NCI-H1436 (cell line): ENCODE data around the gene SLC25A41.

Experiments
- DNase-seq: peaks from one replicate; lab custom pipeline; 2025; lab: John Stamatoyannopoulos, UW

Gene SLC25A41

GRCh38 chr19:6433663-6434062, at the start of gene SLC25A41:
Gene SLC25A41, minus strand, starts transcription at chr19:6433763. Its CDS starts 70 bp downstream, at chr19:6433693.
- no peak for DNase-seq

DNA sequence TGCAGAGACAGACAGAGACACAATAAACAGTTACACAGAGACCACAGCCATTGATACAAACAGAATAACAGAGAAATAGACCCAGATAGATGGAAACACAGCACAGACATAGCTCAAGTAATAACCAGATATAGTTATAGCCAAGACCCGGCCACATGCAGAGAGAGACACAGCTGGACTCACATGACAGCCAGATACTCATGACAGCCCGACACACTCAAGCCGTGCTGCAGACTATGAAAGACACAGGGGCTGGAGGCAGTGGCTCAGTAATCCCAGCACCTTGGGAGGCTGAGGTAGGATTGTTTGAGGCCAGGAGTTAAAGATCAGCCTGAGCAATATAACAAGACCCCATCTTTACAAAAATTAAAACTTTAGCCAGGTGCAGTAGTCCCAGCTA, 49.7 kb upstream of the SLC25A41 start:
- no peak for DNase-seq

DNA sequence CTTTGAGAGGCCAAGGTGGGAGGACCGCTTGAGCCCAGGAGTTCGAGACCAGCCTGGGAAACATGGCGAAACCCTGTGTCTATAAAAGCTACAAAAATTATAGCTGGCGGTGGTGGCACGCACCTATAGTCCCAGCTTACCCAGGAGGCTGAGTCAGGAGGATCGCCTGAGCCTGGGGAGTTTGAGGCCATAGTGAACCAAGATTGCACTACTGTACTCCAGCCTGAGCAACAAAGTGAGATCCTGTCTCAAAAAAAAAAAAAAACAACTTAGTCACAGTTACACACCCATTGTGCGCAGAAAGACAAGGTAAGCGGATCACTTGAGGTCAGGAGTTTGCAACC, 48.8 kb upstream of the SLC25A41 start:
- DNase-seq = no peak

DNA sequence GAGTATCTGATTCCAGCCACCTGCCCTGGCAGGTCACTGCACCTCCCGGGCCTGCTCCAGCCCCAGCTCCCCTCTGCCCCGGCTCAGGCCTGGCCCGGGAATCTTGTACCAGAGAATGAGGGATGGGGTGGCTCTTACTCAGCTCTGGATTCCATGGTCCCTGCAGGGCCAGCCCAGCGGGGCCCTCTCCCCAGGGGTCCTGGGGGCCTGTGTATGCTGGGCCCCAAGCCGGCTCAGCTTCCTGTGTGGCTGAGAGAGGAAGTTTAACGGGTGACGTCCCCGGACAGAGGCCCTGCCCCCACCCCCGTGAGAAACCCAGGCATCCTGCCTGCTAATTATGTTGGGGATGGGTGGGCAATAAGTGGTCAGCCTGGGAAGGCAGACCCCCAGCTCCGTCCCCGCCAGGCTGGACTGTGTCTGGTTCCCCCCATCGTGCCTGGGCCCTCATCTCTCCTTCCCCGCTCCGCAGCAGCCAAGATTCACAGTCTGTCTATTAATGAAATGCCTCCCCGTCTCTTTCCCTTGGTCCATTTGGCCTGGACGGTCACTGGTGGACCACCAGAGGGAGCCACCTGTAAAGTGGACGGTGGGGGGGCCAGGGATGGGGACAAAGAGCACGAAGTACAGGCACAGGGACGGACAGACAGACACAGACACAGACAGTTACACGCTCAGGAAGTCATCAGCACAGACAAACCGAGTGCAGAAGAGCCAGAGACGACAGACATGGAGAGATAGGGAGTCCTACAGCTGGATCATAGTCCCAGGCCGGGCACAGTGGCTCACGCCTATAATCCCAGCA, 48.2 kb upstream of the SLC25A41 start, which contains the start of gene DENND1C:
TSS of gene DENND1C (minus strand) at position 247 of the 802 bp plus-strand sequence. CDS start at position 155, 92 bp downstream.
- no peak for DNase-seq

DNA sequence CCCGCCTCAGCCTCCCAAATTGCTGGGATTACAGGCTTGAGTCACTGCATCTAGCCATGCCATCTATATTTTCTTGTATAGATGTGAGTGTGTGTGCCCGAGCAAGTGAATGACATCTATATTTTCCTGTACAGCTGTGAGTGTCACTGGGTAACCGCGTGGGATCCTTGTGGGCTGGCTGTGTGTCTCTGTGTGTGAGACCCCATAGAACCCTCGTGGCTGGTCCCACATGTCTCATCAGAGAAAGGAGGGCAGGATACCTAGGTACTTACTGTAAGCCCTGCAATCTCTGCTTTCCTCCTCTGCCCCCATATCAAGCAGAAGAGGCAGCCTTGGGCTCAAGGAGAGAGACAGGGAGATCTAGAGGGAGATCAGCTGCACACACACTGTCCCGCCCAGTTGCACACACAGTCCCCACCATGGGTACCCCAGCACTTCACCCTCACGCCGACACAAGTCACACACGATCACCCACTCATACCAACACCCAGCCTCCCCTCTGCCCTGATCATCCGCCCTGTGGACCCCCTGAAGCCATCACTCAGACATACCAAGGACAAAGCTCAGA, 47.4 kb upstream of the SLC25A41 start:
- DNase-seq = no peak

- no peak for DNase-seq
Observed at GRCh38 chr19:6479836-6480398, 46.4 kb upstream of the SLC25A41 start.

- DNase-seq = no peak
Observed at GRCh38 chr19:6478815-6479214, 45.3 kb upstream of the SLC25A41 start.

GRCh38 chr19:6476896-6477431, 43.4 kb upstream of the SLC25A41 start:
- DNase-seq = no peak

DNA sequence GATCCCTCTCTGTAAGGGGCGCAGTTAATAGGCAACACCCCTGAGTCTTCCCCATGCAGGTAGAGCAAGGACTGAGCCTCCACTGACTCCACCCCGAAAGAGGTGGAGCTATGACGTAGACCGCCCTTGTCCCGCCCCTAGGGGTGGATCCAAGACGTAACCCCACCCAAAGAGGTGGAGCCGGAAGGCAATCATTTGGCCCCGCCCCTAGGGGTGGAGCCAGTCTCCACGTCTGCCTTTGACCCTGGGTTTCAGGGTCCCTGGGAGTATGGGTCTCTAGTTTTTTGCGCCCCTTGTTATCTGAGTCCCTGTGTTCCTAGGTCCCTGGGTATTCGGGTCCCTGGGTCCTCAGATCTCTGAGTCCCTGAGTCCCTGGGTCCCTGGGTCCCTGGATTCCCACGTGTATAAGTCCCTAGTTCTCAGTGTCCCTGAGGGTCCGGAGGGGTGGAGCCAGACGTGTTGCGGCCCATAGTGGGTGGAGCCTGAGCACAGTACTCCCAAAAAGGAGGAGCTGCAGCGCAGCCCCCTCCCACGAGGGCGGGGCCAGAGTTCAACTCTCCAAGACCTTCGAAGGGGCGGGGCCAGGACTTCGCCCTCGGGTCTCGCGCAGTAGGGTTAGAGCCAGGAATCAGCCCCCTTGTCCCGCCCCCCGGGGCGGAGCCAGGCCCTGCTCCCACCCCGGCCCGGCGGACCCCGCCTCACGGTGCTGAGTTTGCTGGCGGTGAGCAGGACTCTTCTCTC, 42.8 kb upstream of the SLC25A41 start:
- DNase-seq = no peak

DNA sequence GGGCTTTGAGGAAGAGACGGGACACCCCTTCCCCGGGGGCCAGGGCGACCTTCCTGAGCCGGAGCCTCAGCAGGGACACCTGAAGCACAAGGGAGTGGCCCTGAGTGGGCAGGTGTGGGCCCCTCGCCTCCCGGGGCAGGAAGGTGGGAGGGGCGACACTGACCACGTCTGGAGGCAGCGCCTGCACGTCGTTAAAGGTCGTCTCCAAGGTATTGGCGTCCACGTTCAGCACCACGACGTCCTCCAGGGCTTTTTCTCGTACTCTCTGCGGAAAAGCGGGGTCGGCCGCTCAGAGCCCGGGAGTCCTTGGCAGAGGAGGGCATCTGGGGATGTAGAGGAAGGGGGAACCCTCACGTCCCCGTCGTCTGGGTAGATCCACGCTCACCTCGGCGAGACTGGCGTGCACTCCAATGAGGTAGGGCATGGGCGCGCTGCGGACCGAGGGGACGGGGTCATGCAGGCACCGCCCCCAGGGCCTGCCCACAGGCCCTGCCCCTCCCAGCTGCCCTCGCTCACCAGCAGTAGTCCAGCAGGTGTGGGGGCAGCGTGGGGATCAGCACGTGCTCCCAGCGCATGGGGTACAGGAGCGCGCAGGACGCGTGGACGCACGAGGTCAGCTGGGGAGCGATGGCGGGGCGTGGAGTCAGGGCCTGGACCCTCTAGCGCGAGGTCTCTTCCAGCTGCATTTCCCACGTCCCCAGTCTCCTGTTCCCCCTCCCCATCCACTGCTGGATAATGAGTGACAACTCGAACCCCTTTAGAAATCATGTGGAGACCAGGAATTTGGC, 42.0 kb upstream of the SLC25A41 start:
- DNase-seq = no peak

GRCh38 chr19:6473647-6474046, 40.1 kb upstream of the SLC25A41 start:
- DNase-seq = no peak

GRCh38 chr19:6472713-6473112, 39.1 kb upstream of the SLC25A41 start:
- no peak for DNase-seq

GRCh38 chr19:6471076-6471475, 37.5 kb upstream of the SLC25A41 start:
- DNase-seq = no peak

DNA sequence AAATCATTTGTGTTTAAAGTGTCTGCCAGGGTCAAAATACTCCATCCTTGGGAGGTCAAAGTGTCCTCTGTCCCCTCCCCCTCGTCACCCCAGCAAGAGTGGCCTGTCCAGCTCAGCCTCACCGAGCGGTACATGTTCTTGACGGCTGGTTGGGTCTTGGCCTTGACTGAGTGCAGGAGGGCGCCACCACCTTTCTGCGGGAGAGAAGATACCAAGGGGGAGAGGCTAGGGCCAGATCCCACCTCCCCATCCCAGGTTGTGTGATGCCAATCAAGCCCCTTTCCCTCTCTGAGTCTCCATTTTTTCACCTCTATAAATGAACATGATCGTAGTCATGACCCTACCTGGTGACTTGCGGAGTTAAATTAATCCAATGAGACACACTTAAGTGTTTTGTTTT, 36.6 kb upstream of the SLC25A41 start:
- no peak for DNase-seq

GRCh38 chr19:6467384-6467783, 33.8 kb upstream of the SLC25A41 start:
- no peak for DNase-seq

DNA sequence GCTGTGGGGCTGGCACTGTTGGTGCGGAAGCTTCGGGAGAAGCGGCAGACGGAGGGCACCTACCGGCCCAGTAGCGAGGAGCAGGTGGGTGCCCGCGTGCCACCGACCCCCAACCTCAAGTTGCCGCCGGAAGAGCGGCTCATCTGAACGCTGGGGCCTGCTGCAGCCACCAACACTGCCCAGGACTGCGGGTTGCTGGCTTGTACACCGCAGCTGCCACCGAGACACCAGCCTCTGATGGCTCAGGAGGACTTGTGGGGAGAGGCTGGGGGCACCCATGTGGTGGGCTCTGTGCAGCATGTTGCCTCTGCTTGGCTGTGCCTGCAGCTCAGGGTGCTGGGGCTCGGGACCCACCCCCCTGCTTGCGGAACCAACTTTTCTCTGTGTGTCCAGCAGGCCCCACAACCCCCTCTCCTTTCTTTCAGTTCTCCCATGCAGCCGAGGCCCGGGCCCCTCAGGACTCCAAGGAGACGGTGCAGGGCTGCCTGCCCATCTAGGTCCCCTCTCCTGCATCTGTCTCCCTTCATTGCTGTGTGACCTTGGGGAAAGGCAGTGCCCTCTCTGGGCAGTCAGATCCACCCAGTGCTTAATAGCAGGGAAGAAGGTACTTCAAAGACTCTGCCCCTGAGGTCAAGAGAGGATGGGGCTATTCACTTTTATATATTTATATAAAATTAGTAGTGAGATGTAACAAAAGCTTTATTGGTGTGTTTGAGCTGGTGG, 33.1 kb upstream of the SLC25A41 start:
- DNase-seq = no peak

DNA sequence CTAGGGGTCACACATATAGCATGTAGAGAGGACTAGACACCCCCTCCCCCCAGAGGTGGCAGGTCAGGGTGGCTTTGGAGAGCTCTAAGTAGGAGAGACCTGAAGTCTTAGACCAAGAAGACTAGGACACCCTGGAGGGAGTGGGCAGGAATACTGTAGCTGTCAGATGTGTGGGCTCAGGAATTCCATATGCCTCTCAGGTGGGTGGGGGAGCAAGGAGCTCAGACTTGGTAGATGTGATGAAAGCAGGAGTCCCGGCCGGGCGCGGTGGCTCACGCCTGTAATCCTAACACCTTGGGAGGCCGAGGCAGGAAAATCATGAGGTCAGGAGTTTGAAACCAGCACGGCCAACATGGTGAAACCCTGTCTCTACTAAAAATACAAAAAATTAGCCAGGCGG, 32.1 kb upstream of the SLC25A41 start:
- DNase-seq = no peak

DNA sequence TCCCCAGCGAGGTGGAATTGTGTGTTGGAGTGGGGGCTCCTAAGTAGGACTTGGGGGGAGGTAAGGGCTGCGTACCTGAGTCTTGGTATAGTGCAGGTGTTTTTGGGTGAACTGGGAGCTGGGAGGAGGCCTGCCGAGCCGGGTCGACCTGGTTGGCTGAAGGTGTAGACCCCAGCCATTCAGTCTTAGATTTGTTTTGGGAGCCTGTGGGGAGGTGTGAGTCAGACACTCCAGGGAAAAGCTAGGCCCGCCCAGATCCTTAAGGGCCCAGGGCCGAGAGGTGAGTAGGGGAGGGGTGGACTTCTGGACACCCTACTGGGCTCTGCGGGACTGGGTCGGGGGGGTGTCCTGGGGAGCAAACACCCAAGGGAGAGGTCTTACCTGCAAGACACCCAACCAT, 31.4 kb upstream of the SLC25A41 start:
- no peak for DNase-seq

GRCh38 chr19:6464070-6464873, 30.7 kb upstream of the SLC25A41 start, which contains the start of gene CRB3:
Gene CRB3, plus strand, starts transcription at chr19:6464271. Its CDS starts 431 bp downstream, at chr19:6464702.
- DNase-seq = peak; percentile 78
